ENCODE data around the gene ZGPAT. TPM values are rescaled to one million over a fixed set of nuclear protein-coding genes. Genes with fewer than 3 reads are reported as not detected.

ZGPAT gene
- total and polyA plus RNA-seq, 2 of the 13 experiments (the other 11 are each of a cell fraction or from before 2014, with no cell fraction given): 23.0 to 41.9 TPM

DNA sequence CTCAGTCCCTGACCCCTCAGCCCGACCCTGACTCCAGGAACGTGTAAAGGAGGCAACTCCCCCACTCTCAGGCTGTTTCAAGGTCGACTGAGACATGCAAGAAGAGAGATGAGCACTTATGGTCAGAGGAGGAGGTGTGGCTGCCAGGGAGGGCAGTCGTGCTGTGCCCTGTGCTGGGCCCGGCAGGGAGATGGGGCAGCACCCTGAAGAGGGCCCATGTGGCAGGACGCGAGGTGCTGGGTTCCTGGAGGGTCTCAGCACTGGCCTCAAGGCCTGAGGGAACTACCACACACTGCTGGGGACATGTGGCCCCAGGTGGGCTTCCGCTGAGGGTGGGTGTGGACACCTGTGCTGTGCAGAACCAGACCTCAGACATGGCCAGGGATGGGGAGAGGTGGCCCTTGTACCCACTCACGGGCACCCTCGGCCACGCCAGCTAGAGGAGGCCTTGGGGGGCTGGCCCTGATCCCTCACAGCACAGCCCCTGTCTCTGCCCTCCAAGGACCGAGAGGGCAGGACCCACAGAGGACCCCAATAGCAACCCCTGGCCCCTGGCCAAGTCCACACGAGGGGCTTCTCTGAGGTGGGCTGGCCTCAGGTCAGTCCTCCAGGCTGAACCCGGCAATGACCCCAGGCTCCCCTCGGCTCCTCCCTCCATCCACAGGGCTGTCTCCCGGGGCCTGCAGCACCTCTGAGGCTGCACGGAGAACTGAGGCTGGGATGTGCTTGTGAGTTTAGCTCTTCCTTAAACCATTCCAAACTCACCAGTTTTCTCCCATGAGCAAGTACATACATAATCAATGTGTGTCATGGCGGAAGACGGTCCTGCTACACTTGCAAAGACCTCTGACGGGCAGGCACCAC lies 40.5 kb downstream of the ZGPAT start (continued):
- peak; percentile 22 for TF ChIP-seq ZNF883 (CRISPR knock-in tag; IDR thresholded peaks at IDR 0.05; ENCODE audit: not compliant biosample characterization)

DNA sequence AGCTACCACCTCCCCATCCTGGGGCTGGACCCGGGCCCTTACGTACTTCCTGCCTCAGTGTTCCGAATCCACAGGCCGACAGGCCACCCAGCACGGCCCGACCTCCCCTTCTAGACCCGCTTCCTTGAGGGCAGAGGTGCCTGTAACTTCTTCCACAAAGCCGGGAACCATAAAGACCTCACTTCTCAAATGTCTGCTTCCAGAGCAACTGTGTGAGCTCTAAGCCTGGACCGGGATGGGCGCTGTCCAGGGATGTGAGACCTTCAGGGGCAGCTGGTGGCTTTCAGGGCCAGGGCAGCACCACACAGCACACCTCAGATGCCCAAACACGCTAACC lies 41.1 kb downstream of the ZGPAT start:
- Histone ChIP-seq H3K4me3 (replicated peaks in 1 of 3; ENCODE audit: insufficient read depth in 1 of 3, low read depth in 2 of 3, low read length in 3 of 3) (no peak overlapping the region), H4K20me1 (ENCODE audit: insufficient read depth, low read length) (no peaks in the 10 kb centered on the region), H3K9ac (ENCODE audit: insufficient read depth, low read depth, low read length) (no peak overlapping the region), H3K9me3 (ENCODE audit: low read length) (no peaks in the 10 kb centered on the region), H3K27ac (ENCODE audit: extremely low read length, insufficient read depth, low read length) (no peak overlapping the region), H3K27me3 (ENCODE audit: control insufficient read depth in 1 of 2, insufficient read depth in 2 of 2, low read length in 2 of 2) (no peaks in the 10 kb centered on the region; a peak in 1 of 5 replicates), H3K4me1 (ENCODE audit: insufficient read depth, low read length) (peaks cover 59% of the 10 kb centered on the region), H3K4me2 (ENCODE audit: low read depth, low read length) (no peak overlapping the region), H3K36me3 (replicated peaks in 1 of 2; ENCODE audit: control insufficient read depth in 1 of 2, insufficient read depth in 2 of 2, low read length in 2 of 2) (peaks cover 1% of the 10 kb centered on the region in 2 experiments; a peak in 2 of 5 replicates), H2AFZ (ENCODE audit: low read length) (no peak overlapping the region), H3K79me2 (ENCODE audit: insufficient read depth, low read length) (no peaks in the 10 kb centered on the region)
- ChIA-PET POLR2A (interaction anchor here (1.7 to 5.1 kb wide), 3 partner anchors 8 to 116 kb away, joined by 3 to 28 read pairs (median 11); partner anchors contain the start of genes LIME1, SLC2A4RG and TPD52L2), CTCF (ENCODE audit: low intra/inter-chr PET ratio, low total read pairs) (no interaction called here)
- BruUV-seq (replicated peaks): no TSS peak
- FAIRE-seq (no peak), ATAC-seq (no peak), DNase-seq (ENCODE audit: low spot score) (no peak)
- TF ChIP-seq, protein P1, sequence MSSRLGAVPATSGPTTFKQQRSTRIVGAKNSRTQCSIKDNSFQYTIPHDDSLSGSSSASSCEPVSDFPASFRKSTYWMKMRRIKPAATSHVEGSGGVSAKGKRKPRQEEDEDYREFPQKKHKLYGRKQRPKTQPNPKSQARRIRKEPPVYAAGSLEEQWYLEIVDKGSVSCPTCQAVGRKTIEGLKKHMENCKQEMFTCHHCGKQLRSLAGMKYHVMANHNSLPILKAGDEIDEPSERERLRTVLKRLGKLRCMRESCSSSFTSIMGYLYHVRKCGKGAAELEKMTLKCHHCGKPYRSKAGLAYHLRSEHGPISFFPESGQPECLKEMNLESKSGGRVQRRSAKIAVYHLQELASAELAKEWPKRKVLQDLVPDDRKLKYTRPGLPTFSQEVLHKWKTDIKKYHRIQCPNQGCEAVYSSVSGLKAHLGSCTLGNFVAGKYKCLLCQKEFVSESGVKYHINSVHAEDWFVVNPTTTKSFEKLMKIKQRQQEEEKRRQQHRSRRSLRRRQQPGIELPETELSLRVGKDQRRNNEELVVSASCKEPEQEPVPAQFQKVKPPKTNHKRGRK (CRISPR knock-in tag; IDR thresholded peaks at IDR 0.05): no peak
- TF ChIP-seq ZSCAN25 (CRISPR knock-in tag; IDR thresholded peaks at IDR 0.05) (no peak), RBM39 (IDR thresholded peaks at IDR 0.05; ENCODE audit: low read depth, low read length, poor library complexity, severe bottlenecking) (no peak), MYC (CRISPR knock-in tag; IDR thresholded peaks at IDR 0.05; ENCODE audit: borderline replicate concordance) (no peak), HOXA3 (CRISPR knock-in tag; IDR thresholded peaks at IDR 0.05) (0 out of 2 replicates have a peak, but pooled peaks have one; percentile 23), ZNF737 (CRISPR knock-in tag; IDR thresholded peaks at IDR 0.05; ENCODE audit: borderline replicate concordance) (0 out of 2 replicates have a peak, but pooled peaks have one; percentile 4), ZNF124 (CRISPR knock-in tag; IDR thresholded peaks at IDR 0.05) (no peak), FOXA1 (IDR thresholded peaks at IDR 0.05) (no peak), FOXA1 (CRISPR knock-in tag; IDR thresholded peaks at IDR 0.05) (no peak), MTA3 (CRISPR knock-in tag; IDR thresholded peaks at IDR 0.05) (no peak)
- in situ Hi-C loops (cut with HindIII; ENCODE audit: extremely low pct_ligation_motif_present, low pct_unique_long_range_greater_than_20kb) (no loop called here), intact Hi-C loops (cut with micrococcal nuclease; ENCODE audit: unreplicated experiment) (loop anchor here (10.0 kb wide), 1 partner anchor 116 kb away; the partner anchor contains the start of genes ABHD16B and TPD52L2)
- 71% methylated on average over 11 of the region's 11 CpGs for WGBS (ENCODE audit: low lambda C conversion rate)
